Sigmoid colon (tissue), 7 donors: ENCODE results near the gene SFXN5. TPM values are rescaled to one million over a fixed set of nuclear protein-coding genes. Genes with fewer than 3 reads are reported as not detected.

ENCODE experiments used
- DNase-seq: peaks from one replicate; pipeline ENCODE4 v3.0.0-alpha.2; 2019
- H3K27ac ChIP-seq, 4 donors: fragments of 200-600 bp; sonication (generic); one replicate each; pipeline ENCODE4 v1.5.1; 2016 to 2019; ENCODE audit warnings: mild to moderate bottlenecking in 1 of 4
- H3K27me3 ChIP-seq, 3 donors: fragments of 200-600 bp; sonication (generic); one replicate each; pipeline ENCODE4 v1.5.1; 2019; ENCODE audit warnings: mild to moderate bottlenecking in 1 of 3
- H3K36me3 ChIP-seq, 4 donors: fragments of 200-600 bp; sonication (generic); one replicate each; pipeline ENCODE4 v1.5.1; 2016 to 2019
- H3K4me1 ChIP-seq, 4 donors: fragments of 200-600 bp; sonication (generic); one replicate each; pipeline ENCODE4 v1.5.1; 2017 to 2019
- H3K4me3 ChIP-seq, 4 donors: fragments of 200-600 bp; sonication (generic); one replicate each; pipeline ENCODE4 v1.5.1; 2017 to 2019; ENCODE audit warnings: mild to moderate bottlenecking in 2 of 4, moderate library complexity in 1 of 4
- H3K9me3 ChIP-seq, 4 donors: fragments of 200-600 bp in 3 of 4; sonication (generic) in 3 of 4; one replicate each; pipeline versions ENCODE4 v1.5.1 to v1.6.1; 2013 to 2019
- CTCF ChIP-seq, 4 experiments: fragments of 450-650 bp in 3 of 4; fragments of 200-600 bp in 1 of 4; IDR thresholded peaks; one replicate each; pipeline ENCODE4 v1.5.1; 2016 to 2019; ENCODE audit warnings: antibody characterized with exemption in 4 of 4, mild to moderate bottlenecking in 3 of 4, moderate library complexity in 2 of 4
- EP300 ChIP-seq, 4 donors: sonication (generic); formaldehyde crosslinking; IDR thresholded peaks; one replicate each; pipeline ENCODE4 v1.6.1; 2017; ENCODE audit warnings: antibody characterized with exemption in 4 of 4
- POLR2A ChIP-seq, 2 donors: fragments of 450-650 bp; IDR thresholded peaks; one replicate each; pipeline ENCODE4 v1.6.1; 2016; ENCODE audit warnings: antibody characterized with exemption in 2 of 2, mild to moderate bottlenecking in 2 of 2, moderate library complexity in 2 of 2
- POLR2AphosphoS5 ChIP-seq, 4 donors: sonication (generic); formaldehyde crosslinking; IDR thresholded peaks; one replicate each; pipeline ENCODE4 v1.6.1; 2017; ENCODE audit warnings: antibody characterized with exemption in 4 of 4
- WGBS, 2 donors: extraction: QIAGEN DNeasy Blood & Tissue Kit; methylation state at CpG; one replicate each; pipeline ENCODE4 v1.1.7; 2013; 5-methylcytosine and 5-hydroxymethylcytosine counted together
- intact Hi-C: fragments of 100-400 bp; cut with DNase I; formaldehyde crosslinking; loops from one replicate; pipeline ENCODE4 v1.15.1; 2023
- polyA plus RNA-seq, 3 donors: library from polyadenylated mRNA; stranded (reverse); fragments of 200-250 nt; gene quantifications; one replicate each; pipeline ENCODE4 v1.2.3, GENCODE V29; 2013
- total RNA-seq, 4 donors: library from RNA; depleted of rRNA; stranded (reverse); fragments of >200 nt; gene quantifications; one replicate each; pipeline ENCODE4 v1.1.0, GENCODE V29; 2016
- donor health status: healthy with polysubstance abuse.
- donor health status: Bipolar disorder and iron deficiency.
- donor health status: healthy.

SFXN5 gene
- total and polyA plus RNA-seq, 7 donors: 5.4 to 27.1 (median 11.1) TPM

DNA sequence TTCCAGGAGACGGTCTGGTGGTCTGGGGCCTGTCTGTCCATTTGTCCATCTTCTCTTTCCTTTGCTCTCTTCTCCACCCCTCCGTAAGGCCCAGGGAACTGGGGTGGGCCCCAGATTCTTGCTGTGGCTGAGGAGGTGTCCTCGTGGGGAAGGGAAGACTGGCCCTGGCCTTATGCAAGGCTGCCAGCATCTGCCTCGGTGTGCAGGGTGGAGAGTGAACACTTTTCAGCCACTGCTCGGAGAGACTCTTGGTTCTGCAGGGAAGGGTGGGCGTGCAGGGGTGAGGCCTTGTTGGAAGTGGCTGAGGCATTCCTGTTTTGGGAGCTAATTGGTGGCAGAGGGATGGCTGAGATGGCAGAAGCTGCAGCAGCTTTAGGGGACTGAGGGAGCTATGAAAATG is 131.2 kb downstream of the SFXN5 start:
- 87 to 89% methylated on average over 6 of the region's 6 CpGs for WGBS, 2 donors
- Histone ChIP-seq H3K27me3 (no peaks in the 10 kb centered on the region), H3K4me3 (no peak overlapping the region), H3K4me1 (peaks cover 0 to 16% (median 10%) of the 10 kb centered on the region in 4 donors), H3K9me3 (no peaks in the 10 kb centered on the region), H3K27ac (no peak overlapping the region), H3K36me3 (peaks cover 0 to 10% (median 0%) of the 10 kb centered on the region in 4 donors)
- DNase-seq: no peak
- intact Hi-C loops: loop anchor here (2.0 kb wide), 1 partner anchor 66 kb away; no protein-coding TSS in a partner anchor
- TF ChIP-seq POLR2AphosphoS5 (IDR thresholded peaks at IDR 0.05): no peak
- no peak for TF ChIP-seq CTCF (IDR thresholded peaks at IDR 0.05)
- TF ChIP-seq EP300 (IDR thresholded peaks at IDR 0.05): no peak
- no peak for TF ChIP-seq POLR2A (IDR thresholded peaks at IDR 0.05)

DNA sequence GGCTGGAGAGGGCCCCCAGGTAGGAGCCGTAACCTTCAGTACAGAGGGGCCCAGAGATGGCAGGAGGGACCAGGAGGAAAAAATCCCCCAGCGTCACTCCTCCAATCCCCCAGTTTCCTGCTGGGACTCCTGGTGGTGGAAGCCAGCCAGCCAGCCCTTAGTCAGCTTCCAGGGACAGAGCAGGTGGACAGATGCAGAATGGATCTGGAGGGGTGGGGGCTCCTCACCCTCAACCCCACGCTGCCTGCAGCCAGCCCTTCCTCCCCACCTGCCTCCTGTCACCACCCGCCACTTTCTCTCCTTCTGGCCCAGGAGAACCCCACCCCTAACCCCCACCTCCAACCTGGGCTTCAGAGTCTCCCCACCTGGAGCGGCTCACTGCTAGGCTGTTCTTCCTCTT is 133.1 kb downstream of the SFXN5 start:
- H3K36me3 ChIP-seq: peaks cover 0 to 2% (median 0%) of the 10 kb centered on the region in 4 donors
- intact Hi-C loops: no loop called here
- no peak overlapping the region for H3K27ac ChIP-seq
- no peaks in the 10 kb centered on the region for H3K9me3 ChIP-seq
- no peak overlapping the region for H3K4me3 ChIP-seq
- DNase-seq: no peak
- TF ChIP-seq POLR2AphosphoS5 (IDR thresholded peaks at IDR 0.05): no peak
- no peak for TF ChIP-seq CTCF (IDR thresholded peaks at IDR 0.05)
- no peak for TF ChIP-seq EP300 (IDR thresholded peaks at IDR 0.05)
- no peak for TF ChIP-seq POLR2A (IDR thresholded peaks at IDR 0.05)
- peaks cover 0 to 16% (median 10%) of the 10 kb centered on the region in 4 donors for H3K4me1 ChIP-seq
- H3K27me3 ChIP-seq: no peaks in the 10 kb centered on the region
- WGBS, 2 donors: 76 to 85% methylated on average over 5 of the region's 5 CpGs

DNA sequence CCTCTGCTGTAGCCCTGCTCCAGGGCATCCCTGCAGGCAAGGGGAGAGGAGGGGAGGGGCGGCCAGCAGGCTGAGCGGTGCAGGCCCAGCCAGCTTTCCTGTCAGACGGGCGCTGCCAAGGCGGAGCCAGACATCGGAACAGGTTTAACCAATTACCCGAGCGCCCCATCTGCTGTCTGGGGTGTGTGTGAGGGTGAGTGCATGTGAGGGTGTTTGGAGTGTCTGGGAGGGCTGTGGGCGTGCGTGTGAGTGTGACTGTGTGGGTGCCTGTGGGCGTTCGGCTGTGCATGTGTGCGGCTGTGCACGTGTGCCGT is 134.2 kb downstream of the SFXN5 start:
- H3K36me3 ChIP-seq: no peaks in the 10 kb centered on the region
- TF ChIP-seq POLR2AphosphoS5 (IDR thresholded peaks at IDR 0.05): no peak
- no peak for TF ChIP-seq CTCF (IDR thresholded peaks at IDR 0.05)
- TF ChIP-seq POLR2A (IDR thresholded peaks at IDR 0.05): no peak
- no peak for TF ChIP-seq EP300 (IDR thresholded peaks at IDR 0.05)
- peaks cover 0 to 9% (median 0%) of the 10 kb centered on the region in 3 donors for H3K27me3 ChIP-seq
- H3K27ac ChIP-seq: no peak overlapping the region
- intact Hi-C loops: no loop called here
- peaks cover 0 to 16% (median 10%) of the 10 kb centered on the region in 4 donors for H3K4me1 ChIP-seq
- no peaks in the 10 kb centered on the region for H3K9me3 ChIP-seq
- no peak for DNase-seq
- no peak overlapping the region for H3K4me3 ChIP-seq
- 55 to 76% methylated on average over 15 of the region's 15 CpGs for WGBS, 2 donors

DNA sequence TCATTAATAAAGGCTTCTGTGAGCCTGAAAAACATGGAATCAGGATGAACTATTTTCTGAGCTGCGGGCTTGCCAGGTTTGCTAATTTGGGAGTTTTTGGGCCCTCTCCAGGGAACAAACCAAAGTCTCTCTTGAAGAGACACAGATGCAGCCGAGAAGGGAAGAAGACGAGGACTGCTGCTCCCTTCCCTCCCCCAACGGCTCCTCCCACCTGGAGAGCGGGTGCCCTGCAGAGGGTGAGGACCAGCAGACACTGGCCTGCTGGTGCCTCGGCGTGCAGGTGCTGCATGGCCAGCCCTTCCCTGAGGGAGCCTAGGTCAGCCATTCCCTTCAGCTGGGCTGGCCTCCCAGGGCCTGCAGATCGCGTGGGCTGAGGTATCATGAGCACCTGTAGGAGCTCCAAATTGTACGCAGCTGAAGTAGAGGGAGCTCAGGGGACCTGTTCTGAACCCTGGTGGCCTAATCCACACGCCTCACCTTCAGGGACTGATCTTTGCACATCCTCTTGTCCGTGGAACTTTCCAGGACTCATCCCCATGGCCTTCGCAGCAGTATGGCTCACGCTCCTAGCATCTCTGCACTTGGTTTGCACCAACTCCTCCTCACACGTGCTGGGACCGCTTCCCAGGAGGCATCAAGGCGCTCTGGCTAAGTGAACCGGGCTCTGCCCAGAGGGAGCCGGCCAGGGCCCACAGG is 134.7 kb downstream of the SFXN5 start:
- H3K36me3 ChIP-seq: no peaks in the 10 kb centered on the region
- DNase-seq: no peak
- TF ChIP-seq POLR2A (IDR thresholded peaks at IDR 0.05) (no peak), POLR2AphosphoS5 (IDR thresholded peaks at IDR 0.05) (peak in 1 of 4 donors; percentile 17), CTCF (IDR thresholded peaks at IDR 0.05) (no peak)
- H3K4me3 ChIP-seq: no peak overlapping the region
- no peak overlapping the region for H3K27ac ChIP-seq
- 75 to 76% methylated on average over 19 of the region's 19 CpGs for WGBS, 2 donors
- H3K9me3 ChIP-seq: no peaks in the 10 kb centered on the region
- peaks cover 0 to 16% (median 10%) of the 10 kb centered on the region in 4 donors for H3K4me1 ChIP-seq
- intact Hi-C loops: no loop called here
- H3K27me3 ChIP-seq: peaks cover 0 to 11% (median 0%) of the 10 kb centered on the region in 3 donors

DNA sequence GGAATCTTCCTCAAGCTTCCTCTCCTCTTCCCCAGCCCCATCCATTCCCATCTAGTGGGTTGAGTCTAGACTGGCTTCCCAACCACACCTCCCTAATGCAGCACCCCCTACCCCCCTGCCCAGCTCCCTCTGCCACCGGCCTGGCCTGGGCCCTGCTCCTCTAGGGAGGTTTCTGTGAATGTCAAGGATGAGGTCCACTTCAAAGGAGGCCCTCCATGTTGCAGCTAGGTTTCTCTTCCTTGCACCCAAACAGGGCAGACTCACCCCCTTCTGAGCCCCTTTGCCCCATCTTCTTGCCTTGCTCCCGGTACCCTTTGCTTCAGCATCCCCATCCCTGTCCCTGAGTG is 135.9 kb downstream of the SFXN5 start:
- Histone ChIP-seq H3K4me1 (peaks cover 0 to 16% (median 10%) of the 10 kb centered on the region in 4 donors), H3K36me3 (no peaks in the 10 kb centered on the region), H3K9me3 (no peaks in the 10 kb centered on the region), H3K4me3 (no peak overlapping the region), H3K27me3 (peaks cover 0 to 20% (median 0%) of the 10 kb centered on the region in 3 donors), H3K27ac (no peak overlapping the region)
- TF ChIP-seq CTCF (IDR thresholded peaks at IDR 0.05) (no peak), POLR2AphosphoS5 (IDR thresholded peaks at IDR 0.05) (no peak)
- no peak for DNase-seq
- intact Hi-C loops: no loop called here
- WGBS, 2 donors: 93 to 96% methylated on average over 2 of the region's 2 CpGs
